A204.1 (cell line): ENCODE measurements around the gene SPA17.

ENCODE experiments used
- FAIRE-seq: peaks from 2 replicates; lab custom pipeline; 2012; peaks lifted over from hg19 to GRCh38; lab: Jason Lieb, UNC

Gene SPA17

DNA sequence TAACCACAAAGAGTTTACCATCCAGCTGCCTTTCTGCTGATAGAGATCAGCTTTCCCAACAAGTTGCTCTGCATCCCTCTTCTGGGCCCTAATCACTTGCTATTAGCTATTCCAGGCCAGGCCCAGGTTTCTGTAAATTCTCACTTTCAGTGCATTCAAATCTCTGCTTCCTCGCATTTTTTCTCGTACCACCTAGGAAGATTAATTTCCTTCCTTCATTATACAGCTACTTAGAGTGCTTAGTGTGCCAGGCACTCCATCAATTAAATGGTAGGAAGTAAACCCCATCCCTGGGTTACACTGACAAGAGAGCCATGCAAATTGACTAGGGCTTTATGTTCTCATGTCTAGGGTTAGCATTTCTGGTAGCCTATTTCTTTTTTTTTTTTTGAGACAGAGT lies 9.8 kb upstream of the SPA17 start:
- FAIRE-seq: no peak

- FAIRE-seq: no peak
Measured at GRCh38 chr11:124667601-124668000, 6.1 kb upstream of the SPA17 start.

GRCh38 chr11:124669193-124669592 lies 4.5 kb upstream of the SPA17 start:
- no peak for FAIRE-seq

DNA sequence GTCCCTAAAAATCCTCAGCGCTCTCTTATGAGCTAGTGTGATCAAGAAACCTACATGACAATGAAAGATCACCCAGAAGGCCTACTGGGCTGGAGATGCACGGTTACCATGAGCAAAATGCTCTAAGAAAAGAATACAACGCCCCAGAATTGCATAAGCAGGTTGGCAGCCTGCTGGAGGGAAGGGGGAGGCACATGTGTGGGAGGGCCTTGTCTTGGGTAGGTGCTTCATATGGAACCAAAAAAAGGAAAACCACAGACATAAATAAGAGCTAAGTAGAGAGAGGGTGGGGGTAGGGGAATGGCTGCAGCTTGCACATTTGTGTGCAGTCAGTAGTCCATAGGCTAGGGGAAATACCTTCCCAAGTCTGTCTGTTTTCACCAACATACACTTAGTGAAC lies 3.0 kb upstream of the SPA17 start:
- no peak for FAIRE-seq

DNA sequence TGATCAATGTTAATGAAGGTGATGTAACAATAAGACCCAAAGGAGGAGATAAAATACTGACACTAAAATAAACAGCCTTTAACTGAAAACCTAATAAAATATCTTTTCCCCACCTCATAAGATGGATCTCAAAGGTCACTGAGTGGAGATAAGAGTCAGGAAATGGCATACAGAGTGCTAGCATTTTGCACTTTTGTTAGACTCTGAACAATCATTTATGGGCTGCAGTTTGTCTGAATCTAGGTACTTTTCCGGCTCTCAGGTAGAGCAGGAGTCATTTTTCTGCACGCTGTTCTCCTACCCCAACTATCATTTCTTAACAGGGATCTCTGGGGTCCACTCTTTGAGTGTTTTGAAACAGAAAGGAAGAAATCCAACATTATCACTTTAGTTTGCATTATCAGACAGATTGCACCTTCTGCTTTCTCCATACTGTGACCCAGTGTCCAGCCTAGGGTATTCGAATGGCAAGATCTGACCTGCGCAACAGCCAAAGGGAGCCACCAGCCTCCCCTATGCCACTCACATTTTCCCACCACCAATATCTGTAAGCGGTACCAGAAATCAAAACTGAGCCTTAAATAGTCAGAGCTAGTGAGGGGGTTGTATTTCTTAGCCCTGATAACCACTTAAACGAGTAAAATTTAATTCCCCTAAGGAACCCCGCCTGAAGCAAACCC lies 1.0 kb upstream of the SPA17 start:
- FAIRE-seq: no peak

- no peak for FAIRE-seq
Measured at GRCh38 chr11:124674168-124674517, 439 bp downstream of the SPA17 start.

DNA sequence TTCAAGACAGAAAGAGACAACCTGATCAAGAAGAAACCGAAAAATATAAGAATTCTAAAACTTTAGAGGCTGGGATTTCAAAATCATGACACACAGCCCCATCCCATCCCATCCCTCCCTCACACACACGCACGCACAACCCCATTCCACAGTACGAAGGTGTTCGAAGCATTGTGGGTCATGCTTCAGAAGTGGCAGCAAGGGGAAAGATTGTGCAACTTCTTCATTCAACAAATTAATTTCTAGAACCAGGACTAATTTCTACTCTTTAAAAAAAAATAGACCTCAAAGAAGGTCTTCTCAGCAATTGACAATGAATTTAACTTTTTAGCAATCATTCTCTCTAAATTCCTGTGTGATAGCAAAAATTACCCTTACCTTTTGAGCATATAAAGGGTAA lies 867 bp downstream of the SPA17 start:
- no peak for FAIRE-seq

GRCh38 chr11:124676386-124676785 lies 2.7 kb downstream of the SPA17 start:
- no peak for FAIRE-seq

DNA sequence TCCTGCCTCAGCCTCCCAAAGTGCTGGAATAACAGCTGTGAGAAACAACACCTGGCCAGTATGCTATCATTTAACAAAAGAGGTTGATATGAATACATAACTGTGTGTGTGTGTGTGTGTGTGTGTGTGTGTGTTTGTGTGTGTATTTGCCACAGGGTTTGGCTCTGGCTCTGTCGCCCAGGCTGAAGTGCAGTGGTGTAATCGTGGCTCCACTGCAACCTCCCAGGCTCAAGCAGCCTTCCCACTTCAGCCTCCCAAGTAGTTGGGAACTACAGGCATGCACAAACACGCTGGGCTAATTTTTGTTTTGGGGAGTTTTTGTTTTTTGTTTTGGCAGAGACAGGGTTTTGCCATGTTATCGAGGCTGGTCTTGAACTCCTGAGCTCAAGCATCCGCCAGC lies 4.7 kb downstream of the SPA17 start:
- no peak for FAIRE-seq

- peak; percentile 86 for FAIRE-seq
Measured at GRCh38 chr11:124681421-124681820, 7.7 kb downstream of the SPA17 start.

DNA sequence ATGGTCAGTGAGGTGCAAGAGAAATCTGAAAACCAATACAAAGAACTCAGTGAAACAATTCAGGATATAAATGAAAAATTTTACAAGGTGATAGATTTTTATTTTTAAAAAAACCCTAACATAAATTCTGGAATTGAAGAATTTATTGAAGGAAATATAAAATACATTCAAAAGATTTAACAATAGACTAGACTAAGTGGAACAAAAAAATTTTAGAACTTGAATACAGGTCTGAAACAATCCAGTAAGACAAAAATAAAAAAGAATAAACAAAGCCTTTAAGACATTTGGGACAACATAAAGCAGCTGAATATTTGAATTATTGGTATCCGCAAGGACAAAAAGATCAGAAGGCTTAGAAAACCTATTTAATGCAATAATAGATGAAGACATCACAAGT lies 8.7 kb downstream of the SPA17 start:
- peak; percentile 53 for FAIRE-seq

GRCh38 chr11:124693142-124693541 lies 19.4 kb downstream of the SPA17 start:
- FAIRE-seq: no peak

DNA sequence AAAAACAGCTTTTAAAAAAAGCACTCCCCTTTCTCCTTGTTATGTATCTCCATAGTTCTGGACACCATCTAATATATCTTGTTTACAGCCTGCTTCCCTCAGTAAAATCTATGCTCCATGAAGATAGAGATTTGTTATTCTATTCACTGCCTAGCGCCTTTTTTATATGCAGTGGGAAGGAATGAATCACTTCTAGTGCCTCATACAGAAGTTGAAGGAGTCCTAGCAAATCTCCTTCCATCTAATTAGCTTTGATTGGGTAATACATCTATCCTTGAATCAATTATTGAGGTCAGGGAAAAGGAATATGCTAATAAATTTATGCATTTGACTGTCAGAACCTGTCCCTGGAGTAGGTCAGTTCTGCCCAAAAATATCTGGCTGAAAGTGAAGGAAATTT lies 25.8 kb downstream of the SPA17 start:
- FAIRE-seq: no peak

DNA sequence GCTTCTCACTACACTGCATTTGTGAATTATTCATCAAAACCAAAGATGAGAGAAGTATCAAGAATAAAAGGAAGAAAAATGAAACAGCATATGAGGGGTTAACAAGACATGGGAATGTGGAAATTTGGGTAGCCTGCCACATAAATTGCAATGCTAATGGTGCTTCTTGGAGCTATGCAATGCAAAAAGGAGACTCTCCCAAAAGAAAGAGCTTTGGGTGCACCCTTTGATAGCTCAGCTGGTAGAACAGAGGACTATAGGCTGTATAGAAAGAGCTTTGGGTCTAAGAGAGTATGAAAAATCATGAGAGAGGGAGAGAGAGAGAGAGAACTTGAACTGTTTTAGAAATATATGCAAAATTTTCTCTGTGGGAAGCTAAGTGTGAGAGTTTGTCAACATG lies 26.3 kb downstream of the SPA17 start:
- FAIRE-seq: no peak

DNA sequence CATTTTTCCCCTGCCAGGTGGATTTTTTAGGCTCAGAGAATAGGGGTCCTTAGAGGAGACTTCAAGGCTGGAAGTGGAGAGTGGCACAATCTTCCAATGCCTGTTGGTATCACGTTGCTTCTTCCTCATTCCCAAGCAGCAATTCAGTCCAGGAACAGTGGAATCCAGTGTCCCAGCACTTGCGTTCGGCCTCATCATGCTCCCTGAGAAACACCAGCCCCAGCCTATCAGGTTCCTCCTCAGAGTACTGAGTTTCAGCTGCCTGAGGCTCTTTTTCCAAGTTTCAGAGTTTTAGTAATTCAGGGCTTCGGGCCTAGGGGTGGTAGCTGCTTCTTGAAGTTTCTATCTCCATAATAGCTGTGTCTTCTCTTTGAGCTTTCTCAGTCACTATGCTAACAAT lies 34.1 kb downstream of the SPA17 start:
- no peak for FAIRE-seq

DNA sequence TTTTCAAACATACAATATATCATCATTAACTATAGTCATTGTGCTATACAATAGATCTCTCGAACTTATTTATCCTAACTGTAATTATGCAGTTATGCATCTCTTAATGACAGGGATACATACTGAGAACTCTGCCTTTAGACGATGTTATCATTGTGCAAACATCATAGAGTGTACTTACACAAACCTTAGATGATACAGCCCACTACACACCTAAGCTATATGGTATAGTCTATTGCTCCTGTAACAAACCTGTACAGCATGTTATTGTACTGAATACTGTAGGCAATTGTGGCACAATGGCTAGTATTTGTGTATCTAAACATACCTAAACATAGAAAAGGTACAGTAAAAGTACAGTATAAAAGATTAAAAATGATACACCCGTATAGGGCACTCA lies 38.7 kb downstream of the SPA17 start:
- FAIRE-seq: no peak

DNA sequence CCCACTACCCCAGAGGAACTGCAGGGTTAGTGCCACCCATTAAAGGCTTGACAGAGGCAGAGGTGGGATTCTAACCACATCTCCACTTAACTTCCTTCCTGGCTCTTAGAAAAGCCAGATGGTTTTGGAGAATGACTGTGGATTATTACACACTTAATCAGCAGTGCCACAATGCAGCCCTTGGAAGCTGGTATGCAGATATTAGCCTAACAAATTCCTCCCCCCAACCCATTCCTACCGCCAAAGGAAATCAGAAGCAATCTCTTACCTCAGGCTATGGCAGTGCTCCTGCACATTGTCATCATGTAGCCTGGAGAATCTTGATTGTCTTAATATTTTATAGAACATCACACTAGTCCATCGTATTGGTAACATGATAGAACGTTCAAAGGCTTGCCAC lies 42.9 kb downstream of the SPA17 start:
- FAIRE-seq: no peak

- no peak for FAIRE-seq
Measured at GRCh38 chr11:124717421-124717785, 43.7 kb downstream of the SPA17 start.

DNA sequence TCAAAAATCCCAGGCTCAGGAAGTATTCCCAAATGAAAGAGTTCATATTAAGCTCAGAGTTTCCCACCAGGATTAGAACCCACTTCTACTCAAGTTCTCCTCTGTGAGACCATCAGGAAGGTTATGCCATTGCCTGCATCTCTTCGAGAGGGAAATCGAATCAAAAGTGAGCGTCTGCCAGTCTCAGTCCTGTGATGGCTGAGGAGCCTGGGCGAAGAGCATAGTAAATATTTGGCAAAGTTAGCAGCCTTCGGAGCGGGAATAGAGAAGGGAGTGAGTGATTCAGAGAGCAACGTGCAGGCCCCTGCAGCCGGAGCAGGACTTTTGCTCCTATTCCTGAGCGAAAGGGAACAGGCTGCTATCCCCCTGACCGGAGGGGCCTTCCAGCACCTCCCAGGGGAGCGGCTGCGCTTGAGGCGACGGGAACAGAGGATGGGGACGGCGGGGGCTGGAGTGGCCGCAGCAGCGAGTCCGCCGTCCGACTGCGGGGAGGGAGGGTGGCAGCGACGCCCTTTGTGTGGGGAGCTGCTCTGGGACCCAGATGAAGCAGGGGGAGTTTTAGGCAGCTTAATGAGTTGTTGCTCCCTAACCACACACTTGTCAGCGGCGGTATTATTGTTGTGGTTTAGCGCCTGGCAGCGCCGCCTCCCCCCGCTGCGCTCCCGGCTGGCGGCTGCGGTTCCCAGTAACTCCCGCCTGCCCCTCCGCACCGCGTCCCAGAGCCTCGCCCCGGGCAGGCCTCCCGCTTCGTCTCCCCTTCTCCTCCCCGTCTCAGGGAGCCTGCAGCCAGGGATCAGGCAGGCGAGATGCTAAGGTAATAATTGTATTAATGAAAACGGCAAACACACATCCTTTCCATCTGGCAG lies 44.3 kb downstream of the SPA17 start:
- FAIRE-seq: no peak

DNA sequence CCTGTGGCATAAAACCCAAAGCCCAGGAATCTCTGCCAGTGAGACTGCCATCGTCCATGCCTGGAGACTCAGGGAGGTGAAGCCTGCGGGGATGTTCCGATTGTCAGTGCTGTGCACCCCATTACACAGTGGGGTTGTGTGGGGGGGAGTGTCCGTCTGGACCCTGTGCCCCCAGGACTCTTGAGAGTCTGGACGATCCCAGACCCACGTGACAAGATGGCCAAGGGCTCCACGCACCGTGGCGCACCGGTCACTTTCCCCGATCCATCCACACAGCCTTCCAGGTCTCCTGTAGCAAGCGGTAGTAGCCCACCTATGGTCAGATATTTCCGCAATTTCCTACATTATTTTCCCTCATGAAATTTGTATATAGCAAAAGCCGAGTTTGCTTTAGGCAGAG lies 45.1 kb downstream of the SPA17 start:
- FAIRE-seq: no peak

- FAIRE-seq: no peak
Measured at GRCh38 chr11:124719534-124719933, 45.8 kb downstream of the SPA17 start.

DNA sequence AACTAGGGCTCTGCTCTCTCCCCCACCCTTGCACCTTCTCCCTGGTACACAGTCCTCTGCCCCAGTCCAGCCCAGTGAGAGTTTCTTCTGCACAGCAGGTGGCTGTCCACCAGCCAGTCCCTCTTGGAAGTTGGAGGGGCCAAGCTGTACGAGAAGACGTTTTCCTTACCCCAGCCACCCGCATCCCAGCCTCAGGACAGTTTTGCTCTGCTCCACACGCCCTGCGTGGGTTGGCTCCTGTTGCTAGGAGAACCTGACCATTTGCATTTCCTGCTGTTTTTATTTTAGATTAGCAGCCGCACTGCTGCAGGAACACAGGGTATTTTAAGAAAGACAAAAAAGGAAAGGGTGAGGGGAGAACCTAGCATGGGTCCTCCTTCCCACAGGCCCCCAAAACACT lies 48.5 kb downstream of the SPA17 start:
- no peak for FAIRE-seq

DNA sequence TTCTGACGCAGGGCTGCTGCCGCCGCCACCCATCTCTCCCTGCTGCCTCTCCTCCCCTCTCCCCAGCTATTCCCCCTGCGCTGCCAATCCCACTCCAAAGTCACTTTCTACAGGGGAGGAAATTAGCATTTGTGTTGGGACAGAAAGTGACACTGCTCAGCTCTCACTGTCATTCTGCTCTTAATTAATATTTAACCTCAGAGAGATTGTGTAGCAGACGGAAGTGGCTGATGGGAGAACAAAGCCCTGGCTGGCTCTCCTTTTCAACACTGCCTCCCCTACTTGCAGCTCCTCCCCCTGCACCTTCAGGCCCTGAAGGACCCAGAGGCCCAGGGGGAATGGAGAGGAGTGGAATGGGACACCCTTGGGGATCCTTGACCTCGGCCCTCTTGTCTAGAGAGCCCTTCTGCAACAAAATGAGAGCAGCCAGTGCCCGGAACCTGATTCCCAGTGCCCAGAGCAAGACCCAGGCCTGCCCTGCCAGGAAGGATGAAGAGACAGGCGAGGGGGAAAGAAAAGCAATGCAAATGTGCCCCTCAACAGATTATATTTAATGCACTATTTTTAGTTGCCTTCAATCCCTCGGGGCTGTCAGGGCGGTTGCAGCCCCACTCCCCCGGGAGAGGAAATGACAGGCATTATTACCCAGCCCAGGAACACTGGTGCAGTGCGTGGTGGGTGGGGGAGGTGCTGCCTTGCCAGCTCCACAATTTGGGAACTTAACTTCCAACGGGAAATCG lies 51.4 kb downstream of the SPA17 start:
- no peak for FAIRE-seq
